SHP77 (cell line): ENCODE results near the gene CELA2A.
"Not testable (repeated sequence)": the region's sequence is repeated elsewhere in the genome, so short reads cannot be mapped to it uniquely, and the experiment has no call there.

Experiments used
- DNase-seq, 2 experiments: peaks; one replicate each; lab custom pipeline; 2025; lab: John Stamatoyannopoulos, UW

CELA2A gene

DNA sequence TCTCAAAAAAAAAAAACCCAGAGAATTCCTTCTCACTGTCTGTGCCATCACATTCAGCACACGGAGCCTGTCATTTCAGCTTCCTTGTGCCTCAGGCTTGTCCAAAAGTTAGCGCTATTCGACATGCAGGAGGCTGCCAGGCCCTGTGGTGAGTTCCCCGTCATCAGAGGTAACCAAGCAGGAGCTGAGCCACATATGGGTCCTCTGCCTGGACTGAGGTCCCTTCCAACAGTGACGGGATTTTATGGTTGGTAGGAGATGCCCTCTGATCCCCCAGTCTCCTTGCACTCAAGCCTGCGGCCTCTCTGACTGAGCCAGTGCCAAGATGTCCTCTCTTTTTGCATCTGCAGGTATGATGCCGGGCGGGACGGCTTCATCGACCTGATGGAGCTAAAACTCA is 31.0 kb upstream of the CELA2A start:
- DNase-seq = no peak

DNA sequence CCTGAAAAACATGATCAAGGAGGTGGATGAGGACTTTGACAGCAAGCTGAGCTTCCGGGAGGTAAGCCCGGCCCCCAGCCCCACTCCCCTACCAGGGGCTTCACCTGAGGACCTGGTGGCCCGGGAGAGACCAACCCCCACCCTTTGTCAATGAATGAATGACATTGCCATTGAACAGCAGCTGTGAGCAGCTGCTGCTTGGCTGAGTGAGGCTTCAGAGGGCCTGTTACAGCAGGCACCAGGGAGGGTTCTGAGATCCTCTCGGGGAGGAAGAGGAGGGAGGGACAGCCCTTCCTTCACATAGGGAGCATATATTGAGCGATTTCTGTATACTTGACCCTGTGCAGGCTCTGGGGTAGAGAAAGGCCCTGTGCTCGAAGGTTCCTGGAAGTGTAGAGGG is 30.6 kb upstream of the CELA2A start:
- peak in 1 of 2 experiments; percentile 27 for DNase-seq

DNA sequence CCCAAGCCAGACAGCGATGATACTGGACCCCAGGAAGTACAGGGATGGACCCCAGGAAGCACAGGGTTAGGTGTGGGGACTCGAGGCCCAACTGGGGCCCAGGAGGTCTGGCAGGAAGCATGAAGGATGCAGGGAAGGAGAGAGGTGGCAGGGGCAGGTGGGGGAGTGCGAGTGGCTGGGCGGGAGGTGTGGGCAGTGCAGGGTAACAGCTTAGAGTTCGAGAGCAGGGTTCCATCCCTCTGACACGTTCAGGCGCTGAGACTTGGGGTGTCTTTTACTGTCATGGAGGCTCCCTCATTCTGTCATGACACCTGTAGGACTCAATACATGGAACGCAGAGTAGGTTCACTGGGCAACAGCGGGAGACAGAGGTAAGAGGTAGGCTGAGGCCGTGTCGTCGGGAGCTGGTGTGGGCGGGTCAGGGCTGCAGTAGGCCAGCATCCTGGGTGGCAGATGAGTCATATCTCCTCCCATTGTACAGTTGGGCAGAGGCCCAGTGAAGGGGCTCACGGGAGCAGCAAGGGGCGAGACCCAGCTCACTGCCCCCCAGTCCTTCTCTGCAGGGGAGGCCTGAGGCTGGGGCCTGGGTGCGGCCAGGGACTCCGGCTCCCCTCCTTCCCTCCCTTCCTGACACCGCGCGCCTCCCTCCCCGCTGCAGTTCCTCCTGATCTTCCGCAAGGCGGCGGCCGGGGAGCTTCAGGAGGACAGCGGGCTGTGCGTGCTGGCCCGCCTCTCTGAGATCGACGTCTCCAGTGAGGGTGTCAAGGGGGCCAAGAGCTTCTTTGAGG is 29.8 kb upstream of the CELA2A start:
- DNase-seq = no peak

DNA sequence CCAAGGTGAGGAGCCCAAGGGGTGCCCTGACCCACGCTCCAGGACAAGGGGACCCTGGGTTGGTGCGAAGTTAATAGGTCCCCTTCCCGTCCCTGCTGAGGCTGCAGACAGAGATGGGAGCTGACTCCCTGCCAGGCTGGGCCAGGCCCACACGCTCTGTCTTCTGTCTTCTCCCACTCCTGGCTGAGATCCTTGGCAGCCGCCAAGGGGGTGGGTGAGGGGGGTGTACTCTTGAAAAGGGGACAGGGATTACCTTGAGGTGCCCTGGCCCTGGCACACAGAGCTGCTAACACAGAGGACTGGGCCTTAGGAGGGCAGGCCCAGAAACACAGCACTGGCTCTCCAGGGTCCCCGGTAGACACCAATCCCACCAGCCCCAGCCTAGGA is 29.3 kb upstream of the CELA2A start:
- DNase-seq = no peak

DNA sequence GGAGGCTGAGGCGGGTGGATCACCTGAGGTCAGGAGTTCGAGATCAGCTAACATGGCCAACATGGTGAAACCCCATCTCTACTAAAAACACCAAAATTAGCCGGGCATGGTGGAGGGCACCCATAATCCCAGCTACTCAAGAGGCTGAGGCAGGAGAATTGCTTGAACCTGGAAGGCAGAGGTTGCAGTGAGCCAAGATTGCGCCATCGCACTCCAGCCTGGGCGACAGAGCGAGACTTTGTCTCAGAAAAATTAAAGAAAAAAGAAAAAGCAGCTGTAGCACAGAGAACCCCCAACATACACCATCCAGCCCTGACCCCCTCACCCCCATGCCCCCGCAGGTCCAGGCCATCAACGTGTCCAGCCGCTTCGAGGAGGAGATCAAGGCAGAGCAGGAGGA is 28.3 kb upstream of the CELA2A start:
- DNase-seq = not testable (repeated sequence)

DNA sequence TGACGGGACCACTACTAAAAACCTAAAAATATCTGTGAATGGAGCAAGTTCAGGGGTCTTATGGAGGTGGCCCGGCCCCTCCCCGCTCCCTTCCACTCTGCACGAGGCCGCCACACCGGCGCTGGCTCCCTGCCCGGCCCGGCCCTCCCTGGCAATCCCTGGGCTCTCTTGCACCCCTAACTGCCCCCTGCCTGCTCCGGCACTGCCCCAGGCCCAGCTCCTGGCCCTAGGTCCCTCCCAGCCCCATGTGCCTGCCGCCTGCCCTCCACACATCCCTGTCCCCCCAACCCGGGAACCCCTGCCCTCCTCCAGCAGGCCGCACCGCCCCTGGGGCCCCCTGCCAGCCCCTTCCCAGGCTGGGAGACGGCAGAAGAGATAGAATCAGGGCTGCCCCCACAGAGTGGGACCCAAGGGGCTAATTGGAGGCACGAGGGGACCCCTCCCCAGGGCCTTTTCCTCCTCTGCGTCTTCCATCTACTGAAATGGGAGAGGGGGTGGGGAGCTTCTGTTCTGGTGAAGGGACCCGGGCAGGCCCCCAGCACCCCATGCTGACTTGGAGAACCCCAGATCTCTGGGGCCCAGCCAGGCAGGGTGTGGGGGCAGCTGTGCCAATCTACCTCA is 27.6 kb upstream of the CELA2A start:
- DNase-seq = no peak

DNA sequence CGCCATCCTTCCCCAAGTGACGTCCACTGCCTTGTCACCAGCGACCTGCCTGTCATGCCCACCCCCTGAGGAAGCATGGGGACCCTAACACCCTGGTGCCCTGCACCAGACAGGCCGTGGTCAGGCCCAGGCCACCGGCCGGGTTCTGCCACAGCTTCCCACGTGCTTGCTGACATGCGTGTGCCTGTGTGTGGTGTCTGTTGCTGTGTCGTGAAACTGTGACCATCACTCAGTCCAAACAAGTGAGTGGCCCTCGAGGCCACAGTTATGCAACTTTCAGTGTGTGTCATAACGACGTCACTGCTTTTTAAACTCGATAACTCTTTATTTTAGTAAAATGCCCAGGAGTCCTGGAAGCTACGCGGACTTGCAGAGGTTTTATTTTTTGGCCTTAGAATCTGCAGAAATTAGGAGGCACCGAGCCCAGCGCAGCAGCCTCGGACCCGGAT is 26.8 kb upstream of the CELA2A start:
- no peak for DNase-seq

DNA sequence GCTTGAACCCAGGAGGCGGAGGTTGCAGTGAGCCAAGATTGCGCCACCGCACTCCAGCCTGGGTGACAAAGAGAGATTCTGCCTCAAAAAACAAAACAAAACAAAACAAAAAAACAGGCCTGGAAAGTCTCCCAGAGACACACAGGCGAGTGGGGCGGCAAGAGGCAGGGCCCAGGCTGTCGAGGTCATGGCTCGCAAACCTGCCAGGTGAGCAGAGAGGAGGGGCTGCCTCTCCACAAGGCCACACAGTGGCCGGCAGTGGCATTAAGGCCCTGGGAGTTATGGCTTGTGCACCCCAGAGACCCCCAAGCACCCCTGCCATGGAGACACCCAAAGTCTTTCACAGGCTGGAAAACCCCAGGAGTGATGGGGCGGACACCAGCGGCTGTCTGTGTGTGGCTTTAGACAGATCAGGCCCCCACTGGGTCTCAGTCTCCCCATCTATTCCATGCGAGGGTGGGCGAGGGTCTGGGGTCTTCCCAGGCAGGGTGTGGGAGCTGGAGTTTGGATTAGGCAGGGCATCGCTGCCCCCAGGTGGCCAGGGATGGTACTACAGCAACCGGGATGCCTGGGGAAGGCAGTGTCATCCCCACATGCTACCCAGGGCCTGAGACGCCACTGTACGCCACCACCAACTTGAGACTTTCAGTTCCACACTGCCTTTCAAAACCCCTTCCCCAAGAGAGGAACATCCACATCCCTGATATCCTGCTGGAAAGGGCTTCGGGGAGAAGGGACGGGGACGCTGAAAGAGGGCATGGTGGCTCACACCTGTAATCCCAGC is 25.6 kb upstream of the CELA2A start:
- DNase-seq = peak; percentile 34 to 40

DNA sequence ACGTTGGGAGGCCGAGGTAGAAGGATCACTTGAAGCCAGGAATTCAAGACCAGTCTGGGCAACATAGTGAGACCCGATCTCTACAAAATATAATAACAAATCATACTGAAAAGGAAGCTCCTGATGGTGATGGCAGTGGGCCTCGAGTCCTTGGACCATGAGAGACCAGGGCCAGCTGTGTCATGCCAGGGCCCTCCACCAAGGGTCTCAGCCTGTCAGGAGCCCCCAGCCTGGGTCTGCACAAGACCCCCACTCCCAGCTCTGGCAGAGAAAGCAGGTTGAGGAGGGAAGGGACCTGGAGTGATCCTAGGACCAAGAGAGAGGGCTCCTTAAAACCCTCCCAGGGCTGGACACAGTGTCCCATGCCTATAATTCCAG is 25.0 kb upstream of the CELA2A start:
- no peak for DNase-seq

DNA sequence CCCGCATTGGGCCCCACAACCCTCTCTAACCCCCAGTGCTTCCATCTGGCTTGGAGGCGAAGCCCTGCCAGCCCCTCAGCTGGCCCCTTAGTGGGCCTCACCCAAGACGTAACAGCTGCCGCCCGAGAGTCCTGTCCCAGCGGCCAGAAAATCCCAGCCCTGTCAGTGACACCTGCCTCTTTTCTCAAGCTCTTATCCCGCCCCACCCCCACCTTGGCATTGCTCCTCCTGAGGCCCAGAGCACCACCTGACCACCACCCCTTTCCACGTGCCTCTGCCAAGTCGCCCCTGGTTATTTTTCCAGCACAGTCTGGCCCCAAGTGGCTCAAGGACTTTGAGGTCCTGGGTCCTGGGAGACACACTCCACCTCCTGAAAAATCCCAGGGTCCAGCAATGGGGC is 24.2 kb upstream of the CELA2A start:
- DNase-seq = peak in 1 of 2 experiments; percentile 28

DNA sequence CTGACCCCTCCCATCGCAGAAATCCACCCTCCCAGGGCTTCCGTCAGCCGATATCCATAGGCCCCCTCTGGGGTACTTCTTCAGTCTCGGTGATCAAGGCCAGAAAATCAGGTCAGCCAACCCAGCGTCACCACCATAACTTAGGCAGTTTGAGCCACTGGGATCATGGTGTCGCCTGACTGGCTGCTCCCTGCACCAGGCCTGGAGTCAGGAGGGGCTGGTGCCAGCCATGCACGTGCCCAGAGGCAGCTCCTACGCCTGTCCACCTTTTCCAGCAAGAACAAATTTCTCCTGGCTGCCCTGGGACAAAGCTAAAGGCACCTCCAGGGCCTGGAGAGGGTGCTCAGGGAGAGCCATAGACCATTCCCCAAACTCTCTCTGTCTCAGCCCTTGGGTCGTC is 23.1 kb upstream of the CELA2A start:
- no peak for DNase-seq

DNA sequence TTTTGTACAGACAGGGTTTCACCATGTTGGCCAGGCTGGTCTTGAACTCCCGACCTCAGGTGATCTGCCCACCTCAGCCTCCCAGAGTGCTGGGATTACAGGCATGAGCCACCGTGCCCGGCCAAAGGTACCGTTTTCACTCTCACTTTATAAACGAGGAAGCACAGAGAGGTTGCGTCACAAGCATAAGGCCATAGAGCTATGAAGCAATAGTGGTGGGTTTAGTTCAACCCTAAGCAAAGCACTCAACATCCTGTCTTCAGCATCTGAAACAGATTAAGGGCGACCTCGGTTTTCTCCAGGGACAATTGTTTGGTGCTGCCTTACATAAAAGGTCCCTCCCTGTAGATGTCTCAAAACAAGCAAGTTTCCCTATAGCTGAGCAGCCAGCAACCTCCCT is 21.8 kb upstream of the CELA2A start:
- DNase-seq = not testable (repeated sequence)

DNA sequence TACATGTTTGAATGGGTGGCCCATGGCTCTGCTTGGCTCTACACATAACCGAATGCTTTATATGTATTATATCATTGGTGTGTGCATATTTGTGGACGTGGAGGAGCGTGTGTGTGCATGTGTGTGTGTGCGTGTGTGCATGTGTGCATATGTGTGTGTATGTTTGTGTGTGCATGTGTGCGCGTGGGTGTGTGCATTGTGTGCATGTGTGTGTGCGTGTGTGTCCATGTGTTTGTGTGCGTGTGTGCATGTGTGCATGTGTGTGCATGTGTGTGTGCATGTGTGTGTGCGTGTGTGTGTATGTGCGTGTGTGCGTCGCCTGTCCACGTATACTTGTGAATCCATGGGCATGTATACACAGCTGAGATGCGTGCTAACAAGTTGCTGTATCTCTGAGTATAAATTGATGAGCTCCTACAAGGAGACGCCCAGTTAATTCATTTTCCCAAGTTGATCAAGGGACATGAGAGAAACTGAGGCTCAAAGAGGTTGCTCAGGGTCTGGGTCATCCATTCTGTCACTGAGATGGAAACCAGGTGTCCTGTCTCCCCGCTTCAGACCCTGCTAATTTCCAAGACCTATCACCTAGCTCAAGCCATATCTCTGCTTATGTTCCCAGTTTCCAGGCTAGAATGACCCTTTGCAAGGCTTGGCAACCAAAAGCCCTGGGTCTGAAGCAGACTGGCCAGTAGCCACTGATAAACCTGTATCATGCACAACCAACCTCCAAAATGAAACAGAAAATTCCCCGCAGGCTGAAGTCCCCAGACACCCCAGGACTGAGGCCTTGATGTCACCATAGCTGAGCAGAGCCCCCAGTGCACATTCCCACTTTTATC is 21.1 kb upstream of the CELA2A start:
- DNase-seq = no peak

DNA sequence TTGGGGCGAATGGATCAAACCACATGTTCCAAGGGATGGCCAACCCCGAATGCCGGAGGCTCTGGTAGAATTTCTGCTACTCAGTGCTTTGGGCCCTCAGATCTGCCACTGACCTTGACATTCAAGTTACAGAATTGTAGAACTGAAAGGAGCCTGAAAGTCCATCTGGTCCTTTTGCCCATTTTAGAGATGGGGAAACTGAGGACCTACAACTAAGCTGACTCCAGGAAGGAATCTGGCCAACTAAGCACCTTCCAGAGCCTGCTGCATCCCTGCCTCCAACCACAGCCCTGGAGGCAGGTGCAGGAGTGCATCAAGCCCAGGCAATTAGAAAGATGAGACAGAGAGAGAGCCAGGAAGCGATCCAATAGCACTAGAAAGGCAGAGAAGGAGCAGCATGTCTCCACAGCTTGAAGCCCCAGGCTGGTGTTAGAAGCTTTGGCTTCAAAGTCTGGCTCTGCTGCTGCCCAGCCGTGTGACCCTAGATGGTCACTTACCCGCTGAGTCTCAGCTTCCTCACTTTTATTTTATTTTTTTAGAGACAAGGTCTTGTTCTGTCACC is 19.6 kb upstream of the CELA2A start:
- no peak for DNase-seq

DNA sequence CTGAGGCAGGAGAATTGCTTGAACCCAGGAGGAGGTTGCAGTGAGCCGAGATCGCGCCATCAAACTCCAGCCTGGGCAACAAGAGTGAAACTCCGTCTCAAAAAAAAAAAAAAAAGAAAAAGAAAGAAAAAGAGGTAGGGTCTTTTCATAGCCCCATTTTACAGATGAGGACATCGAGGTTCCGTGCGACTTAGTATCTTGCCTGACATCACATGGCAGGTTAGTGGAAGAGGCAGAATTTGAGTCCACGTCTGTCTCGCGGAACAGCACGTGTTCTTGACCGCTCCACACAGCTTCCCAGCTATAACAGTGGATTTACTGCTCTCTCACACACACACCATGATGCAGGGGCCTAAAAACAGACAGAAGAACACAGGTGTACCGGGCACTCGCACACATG is 17.2 kb upstream of the CELA2A start:
- no peak for DNase-seq

DNA sequence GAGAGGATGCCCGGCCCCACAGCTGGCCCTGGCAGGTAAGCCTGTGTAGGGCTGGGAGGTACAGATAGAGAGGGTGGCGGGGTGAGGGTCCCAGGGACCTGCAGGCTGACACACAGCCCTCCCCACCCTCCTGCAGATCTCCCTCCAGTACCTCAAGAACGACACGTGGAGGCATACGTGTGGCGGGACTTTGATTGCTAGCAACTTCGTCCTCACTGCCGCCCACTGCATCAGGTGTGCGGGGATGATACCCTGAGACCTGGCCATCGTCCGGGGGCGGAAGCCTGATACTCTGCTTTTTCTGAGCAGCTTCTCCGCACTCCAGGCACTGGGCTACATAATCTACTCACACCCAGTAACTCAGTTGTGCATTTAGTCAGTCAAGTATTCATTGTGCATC is 16.2 kb upstream of the CELA2A start:
- DNase-seq = no peak

DNA sequence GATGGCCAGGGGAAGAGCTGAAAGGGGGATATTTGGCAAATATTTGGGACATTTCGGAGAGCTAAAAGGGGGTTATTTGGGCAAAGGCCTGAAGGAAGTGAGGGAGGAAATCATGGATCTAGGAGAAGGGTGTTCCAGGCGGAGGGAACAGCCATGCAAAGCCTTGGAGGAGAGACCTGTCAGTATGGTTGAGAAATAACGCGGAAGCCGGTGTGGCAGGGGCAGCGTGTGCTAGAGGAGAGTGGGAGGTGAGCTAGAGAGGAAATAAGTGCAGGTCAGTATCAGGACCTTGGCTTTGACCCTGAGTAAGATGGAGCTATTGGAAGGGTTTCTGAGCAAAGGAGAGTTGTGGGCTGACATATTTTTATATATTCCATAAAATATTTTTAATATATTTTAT is 15.3 kb upstream of the CELA2A start:
- no peak for DNase-seq

DNA sequence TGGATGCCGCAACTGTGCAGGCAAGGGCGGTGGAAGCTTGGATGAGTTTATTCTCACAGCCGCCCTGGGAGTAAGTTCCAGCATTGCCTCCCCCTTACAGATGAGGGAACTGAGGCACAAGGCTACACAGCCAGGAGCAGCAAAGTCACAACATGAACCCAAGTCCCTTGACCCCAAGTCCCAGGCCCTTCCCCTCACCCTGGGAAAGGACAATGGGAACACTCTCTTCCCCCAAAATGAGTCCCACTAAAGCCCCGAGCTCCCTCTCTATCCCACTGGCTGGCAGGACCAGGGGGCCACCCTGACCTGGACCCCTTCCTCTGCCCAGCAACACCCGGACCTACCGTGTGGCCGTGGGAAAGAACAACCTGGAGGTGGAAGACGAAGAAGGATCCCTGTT is 14.4 kb upstream of the CELA2A start:
- DNase-seq = no peak

DNA sequence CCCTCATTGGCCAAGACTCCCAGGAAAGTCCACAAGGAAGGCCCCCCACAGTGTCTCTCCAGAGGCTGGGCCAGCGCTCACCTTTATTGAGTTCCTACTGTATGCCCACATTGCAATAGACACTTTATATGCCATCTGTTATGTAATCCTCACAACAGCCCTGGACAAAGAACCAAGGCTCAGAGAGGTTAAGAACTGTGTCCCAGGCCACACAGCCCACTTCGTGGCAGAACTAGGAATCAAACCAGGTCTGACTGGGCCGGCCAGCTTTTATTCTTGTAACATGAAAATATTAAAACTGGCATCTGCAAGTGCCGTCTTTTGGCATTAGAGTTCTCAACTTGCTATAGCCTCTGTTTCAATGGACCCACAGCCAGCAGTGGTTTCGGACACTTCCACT is 13.8 kb upstream of the CELA2A start:
- DNase-seq = no peak

DNA sequence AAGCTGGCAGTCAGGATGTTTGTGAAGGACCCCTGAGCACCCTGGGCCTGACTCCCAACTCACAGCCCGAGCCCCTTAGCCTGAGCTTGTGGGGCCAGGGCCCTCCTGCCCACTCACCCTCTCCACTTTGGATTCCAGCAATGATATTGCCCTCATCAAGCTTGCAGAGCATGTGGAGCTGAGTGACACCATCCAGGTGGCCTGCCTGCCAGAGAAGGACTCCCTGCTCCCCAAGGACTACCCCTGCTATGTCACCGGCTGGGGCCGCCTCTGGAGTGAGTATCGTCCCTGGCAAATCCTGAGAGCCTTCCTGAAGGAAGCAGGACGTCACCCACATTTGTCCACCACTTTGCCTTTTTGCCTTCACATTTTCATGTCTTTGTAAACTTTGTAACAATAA is 13.3 kb upstream of the CELA2A start:
- DNase-seq = no peak

DNA sequence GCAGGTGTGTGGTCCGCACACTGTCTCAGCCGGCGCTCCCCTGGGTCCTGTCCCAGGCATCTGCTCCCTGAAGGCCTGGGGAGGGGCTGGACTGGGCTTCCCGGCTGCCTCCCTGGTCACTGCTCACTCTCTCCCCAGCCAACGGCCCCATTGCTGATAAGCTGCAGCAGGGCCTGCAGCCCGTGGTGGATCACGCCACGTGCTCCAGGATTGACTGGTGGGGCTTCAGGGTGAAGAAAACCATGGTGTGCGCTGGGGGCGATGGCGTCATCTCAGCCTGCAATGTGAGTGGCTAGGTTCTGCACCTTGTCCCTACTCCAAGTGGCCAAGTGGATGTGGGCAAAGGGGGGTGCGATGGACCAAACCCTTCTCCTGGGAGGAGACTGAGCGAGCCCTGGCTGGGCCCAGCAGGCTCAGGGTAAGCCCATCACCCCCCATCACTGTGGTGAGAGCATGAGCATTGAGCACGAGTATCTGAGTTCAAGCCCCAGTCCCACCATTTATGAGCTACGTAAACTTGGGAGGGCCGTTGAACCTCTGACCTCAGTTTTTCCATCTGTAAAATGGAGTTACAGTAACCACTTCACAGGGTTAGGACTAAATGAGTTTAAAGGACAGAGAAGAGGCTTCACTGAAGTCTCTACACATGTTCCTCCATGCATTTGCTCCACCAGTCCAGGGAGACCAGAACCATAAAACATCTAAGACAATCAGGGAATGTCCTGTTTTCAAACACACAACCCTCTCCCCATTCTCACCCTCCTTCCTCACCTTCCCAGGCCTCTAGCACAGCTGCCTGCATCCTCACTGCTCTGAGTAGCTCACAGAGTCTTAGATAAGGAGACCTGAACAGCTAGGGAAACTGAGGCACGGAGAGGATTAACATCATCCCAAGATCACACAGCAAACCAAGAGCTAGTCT is 11.8 kb upstream of the CELA2A start:
- no peak for DNase-seq
